ENCODE data around the gene SYNDIG1.

Gene SYNDIG1

DNA sequence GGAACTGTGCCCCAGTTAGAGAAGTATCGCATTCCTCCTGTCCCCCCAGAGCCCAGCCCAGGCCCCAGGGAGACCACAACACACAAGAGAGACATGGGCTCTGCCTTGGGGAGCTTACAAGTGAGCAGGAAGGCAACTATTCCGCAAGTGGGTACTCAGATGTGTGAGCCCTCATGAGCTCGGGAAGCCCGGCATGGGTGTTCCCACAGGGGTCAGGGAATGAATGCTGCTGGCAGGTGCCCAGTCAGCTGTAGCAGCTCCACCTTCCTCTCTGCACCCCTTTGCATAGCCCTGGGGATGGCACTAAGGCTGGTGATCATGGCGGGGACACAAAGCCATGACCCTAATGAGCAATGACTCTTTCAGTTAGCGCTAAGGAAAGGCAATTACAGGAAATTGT lies 194.1 kb downstream of the SYNDIG1 start:
- DNase-seq = no peak

DNA sequence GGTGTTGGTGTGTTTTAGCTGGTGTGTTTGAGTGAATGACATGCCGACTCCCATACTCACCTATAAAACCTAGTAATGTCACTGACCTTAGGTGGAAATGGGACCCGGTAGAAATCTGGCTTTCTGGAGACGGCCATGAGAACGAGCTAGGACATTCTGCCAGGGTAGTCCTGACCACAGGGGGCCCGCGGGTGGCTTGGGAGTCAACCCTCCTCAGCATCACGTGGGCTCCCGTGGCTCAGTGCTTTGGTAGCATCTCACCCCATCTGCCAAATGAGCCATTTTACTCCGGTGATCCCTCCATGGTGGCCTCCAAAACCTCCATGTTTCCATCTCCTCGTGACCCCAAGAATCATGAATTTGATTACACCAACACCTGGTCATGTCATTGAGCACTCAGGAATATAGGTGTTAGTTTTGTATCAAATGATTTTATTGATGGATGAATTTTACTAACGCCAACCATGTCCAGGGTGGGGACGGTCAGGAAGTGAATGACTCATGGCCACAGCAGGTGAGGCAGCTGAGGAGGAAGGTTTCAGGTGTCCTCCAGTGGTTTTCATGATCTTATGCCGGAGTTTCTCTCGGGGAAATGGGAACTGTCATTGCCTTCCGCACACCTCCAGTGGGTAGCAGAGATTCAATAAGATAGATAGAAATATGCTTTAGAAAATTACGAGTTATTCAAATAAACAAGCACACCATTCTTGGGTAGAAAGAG lies 195.0 kb downstream of the SYNDIG1 start:
- DNase-seq = no peak

GRCh38 chr20:24665196-24665595 lies 195.8 kb downstream of the SYNDIG1 start:
- DNase-seq = no peak

GRCh38 chr20:24665741-24666191 lies 196.3 kb downstream of the SYNDIG1 start:
- DNase-seq = no peak

DNA sequence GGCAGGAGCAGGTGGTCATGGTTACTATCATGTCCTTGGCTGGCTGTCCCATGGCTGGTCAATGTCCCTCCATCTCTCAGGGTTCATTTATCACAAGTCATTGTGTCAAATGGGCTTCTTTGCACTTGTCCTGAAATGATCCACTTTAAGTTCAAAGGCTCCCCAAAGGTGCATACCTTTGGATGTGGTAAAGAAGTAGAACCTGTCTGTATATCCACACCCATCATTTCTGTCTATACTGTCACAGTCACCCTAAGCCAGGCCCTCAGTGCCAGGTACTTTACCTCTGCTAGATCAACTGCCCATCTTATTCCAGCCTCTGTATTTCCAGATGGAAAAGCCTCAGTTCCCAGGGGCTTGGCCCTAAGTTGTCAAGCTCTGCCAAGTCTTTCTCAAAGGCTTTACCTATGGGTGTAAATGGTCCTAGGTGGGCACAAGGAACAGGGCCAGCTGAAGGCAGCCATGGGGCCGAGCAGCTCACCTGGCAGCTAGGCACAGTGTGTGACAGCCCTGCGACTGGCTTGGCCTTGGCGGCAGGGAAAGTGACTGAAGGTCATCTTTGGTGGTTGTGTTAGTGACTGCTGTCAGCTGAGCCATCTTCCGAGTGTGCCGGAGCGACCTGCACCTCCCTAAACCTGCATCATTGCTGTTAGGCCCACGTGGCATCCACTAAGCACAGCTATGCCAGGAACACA lies 198.4 kb downstream of the SYNDIG1 start:
- DNase-seq = no peak

DNA sequence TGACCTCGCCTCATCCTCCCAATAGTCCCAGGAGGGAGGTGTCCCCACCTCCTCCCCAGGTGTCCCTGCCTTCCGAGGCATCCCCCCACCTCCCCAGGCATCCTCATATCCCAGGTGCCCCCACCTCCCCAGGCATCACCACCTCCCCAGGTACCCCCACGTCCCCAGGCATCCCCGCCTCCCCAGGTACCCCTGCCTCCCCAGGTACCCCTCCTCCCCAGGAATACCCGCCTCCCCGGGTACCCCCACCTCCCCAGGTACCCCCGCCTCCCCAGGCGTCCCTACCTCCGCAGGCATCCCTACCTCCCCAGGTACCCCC lies 198.9 kb downstream of the SYNDIG1 start:
- DNase-seq = no peak

DNA sequence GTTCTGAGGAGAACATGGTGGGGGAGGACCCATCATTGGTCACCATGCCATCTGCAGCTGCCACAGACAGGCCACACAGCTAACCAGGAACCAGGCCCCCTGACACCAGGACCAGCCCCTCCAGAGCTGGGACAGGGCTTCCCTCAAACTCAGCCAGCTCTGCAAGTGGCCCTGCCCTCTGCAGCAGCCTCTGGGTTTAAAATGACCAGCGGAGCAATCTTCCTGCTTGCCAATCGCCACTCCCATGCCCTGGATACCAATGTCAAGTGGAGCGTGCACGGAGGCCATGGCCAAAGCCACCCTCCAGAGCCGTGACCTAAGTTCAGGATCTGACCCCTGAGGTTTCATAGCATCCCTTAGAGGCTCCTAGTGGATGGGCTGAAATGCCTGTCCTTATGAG lies 199.4 kb downstream of the SYNDIG1 start:
- no peak for DNase-seq

DNA sequence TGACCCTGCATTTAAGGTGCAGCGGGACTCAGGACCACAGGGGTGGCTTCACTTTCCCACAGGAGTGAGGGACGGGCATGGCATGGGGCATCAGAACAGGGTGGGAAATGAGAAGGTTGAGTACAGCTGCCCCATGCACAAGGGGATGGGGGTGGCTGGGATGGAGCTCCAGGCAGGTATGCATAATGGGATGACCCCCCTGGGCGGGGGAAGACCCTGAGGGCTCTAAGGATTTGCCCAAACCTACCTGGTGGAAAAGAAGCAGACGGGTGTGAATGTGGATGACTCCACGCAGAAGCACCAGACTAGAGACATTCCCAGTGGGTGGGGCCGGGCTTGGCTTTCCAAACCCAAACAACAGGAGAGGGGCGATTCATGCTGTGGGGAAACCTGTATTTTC lies 200.3 kb downstream of the SYNDIG1 start:
- no peak for DNase-seq

DNA sequence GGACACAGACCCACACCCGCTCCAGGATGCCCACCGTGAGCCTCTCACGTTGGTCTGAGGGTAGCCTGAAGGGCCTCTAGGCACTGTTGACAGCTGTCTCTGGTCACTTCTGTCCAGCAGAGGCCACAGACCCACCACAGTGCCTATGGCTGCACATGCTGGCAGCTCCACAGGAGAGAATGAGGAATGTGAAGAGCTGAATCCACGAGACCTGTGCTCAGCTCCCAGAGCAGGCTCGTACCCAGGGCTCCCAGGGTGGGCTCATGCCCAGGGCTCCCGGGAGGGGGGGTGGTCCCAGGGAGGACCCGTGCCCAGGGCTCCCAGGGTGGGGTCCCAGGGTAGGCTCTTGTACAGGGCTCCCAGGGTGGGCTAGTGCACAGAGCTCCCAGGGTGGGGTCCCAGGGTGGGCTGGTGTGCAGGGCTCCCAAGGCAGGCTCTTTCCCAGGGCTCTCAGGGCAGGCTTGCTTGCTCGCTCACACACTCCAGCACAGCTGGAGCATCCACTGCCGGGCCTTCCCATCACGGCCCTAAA lies 201.0 kb downstream of the SYNDIG1 start:
- DNase-seq = no peak

GRCh38 chr20:24670981-24671380 lies 201.6 kb downstream of the SYNDIG1 start:
- DNase-seq = no peak

- DNase-seq = no peak
These were observed 202.9 kb downstream of the SYNDIG1 start for GRCh38 chr20:24672181-24672880.

GRCh38 chr20:24672886-24673677 lies 203.7 kb downstream of the SYNDIG1 start:
- DNase-seq = no peak

GRCh38 chr20:24673678-24674570 lies 204.5 kb downstream of the SYNDIG1 start:
- no peak for DNase-seq

- DNase-seq = no peak
These were observed 205.6 kb downstream of the SYNDIG1 start for GRCh38 chr20:24674921-24675605.

DNA sequence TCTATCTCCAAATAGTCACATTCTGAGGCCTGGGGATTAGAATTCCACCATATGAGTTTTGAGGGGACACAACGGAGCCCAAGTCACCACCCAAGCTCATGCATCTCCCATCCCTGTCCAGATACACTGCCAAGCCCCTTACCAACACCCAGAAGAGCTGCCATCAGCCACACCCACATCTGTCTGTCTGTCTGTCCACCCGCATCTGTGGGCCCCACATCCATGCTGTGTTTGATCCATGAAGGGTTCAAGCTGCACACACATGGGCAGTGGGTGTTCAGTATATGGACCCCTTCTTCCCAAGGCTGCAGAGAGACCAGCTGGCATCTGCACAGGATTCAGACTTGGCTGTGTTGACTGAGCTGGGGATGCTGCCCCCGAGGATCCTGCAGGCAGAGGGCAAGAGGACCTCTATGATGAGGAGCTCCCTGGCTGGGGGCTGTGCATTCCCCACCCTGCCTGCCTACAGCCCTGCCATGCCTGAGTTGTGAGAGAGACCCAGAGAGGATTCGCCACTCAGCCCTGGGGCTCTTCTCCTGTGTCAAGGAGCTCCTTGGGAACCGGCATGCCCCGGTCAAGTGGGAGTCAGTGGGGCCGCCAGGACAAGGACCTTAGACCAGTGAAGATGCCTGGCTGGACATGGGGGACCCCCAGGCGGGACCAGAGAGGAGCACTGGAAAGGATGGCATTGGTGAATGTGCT lies 206.4 kb downstream of the SYNDIG1 start:
- DNase-seq = no peak

DNA sequence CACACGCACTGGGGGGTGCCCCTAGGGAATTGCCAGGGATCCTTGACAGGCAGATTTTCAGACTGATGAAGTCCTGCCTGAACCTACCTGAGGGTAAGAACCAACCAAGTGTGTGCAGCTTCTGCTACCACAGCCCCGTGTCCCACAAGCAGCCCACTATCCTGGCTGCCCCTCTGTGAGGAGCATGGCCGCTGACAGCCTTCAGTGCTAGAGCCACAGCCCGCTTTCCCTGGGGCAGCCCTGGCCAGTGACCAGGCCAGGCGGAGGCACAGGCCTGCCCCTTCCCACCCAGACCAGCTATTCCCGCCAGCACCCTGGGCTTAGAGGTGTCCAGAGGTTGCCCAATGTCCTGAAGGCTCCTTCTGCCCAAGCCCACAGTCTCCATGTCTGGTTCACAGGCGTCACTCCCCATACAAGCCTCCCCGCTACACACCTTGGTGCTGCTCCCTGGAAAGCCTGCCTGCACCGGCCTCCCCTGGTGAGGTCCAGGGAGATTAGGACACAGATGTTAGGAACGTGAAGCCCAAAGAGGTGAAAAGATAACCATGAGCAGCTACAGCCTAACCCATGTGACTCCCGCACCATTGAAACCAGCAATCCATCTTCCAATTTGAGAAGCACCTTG lies 207.0 kb downstream of the SYNDIG1 start:
- no peak for DNase-seq

GRCh38 chr20:24676978-24677370 lies 207.5 kb downstream of the SYNDIG1 start:
- DNase-seq = no peak

GRCh38 chr20:24677626-24678315 lies 208.3 kb downstream of the SYNDIG1 start:
- DNase-seq = no peak

DNA sequence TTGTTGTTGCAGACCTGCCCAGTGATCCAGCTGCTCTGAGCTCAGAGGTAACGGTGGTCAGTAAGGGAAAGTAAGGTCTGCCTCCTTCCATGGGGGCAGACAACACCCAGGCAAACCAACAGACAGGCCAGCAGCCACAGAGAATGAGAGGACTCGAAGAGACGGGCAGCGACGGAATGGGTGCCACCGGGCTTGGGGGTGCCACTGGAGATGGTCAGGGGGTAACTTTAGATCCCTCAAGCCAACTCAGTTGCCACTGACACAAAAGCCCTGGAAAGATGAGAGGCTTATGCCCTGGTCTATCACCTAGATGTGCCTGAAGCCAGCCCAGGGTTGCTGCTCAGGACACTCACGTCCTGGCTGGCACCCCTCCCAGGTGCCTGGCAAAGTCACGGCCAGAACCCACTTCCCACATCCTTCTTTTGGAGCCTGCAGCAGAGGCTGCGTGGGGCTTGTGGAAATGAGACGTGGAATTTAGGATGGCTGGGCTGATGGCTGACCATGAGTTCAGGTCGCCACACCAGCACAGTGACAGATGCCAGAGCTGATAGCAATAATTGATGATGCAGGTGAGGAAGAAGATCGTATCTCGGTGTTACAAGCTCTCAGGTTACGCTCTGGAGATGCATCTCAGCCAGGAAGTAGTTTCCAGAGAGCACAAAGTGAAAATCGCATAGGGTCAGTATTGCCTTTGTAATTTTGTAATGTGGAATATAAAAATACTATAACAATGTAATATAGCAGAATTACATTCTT lies 209.1 kb downstream of the SYNDIG1 start:
- DNase-seq = no peak

Measured in SHP77 (cell line).